SK-N-MC (cell line): ENCODE data around the gene PLXNC1.

Experiments
- EZH2 ChIP-seq: fragments of 200-600 bp; sonication (generic); IDR thresholded peaks from one replicate; pipeline ENCODE4 v1.6.1; 2017; ENCODE audit warnings: antibody characterized with exemption
- POLR2AphosphoS5 ChIP-seq: IDR thresholded peaks from 2 replicates; pipeline ENCODE4 v1.6.1; 2012; ENCODE audit warnings: mild to moderate bottlenecking, low read depth, low read length, borderline replicate concordance

DNA sequence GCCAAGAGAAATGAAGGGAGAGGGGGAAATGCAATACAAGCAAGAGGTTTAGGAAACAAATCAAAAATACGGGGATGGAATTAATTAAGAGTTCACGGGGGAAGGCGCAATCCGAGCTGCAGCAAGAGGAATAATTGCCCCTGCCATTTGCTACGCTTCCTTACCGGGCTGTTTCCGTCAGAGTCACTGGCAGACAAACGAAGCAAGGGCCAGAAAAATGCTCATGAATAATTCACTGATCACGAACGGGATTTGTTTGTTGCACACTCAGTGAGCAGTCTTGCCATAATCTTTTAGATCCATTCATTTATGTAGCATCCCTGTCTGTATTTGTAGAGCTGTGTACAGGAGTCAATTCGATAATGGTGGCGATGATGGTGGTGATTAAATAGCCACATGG, 39.0 kb downstream of the PLXNC1 start:
- TF ChIP-seq EZH2 (no peak), POLR2AphosphoS5 (no peak)
